ENCODE results near the gene TIAM2. TPM values are rescaled to one million over a fixed set of nuclear protein-coding genes. Genes with fewer than 3 reads are reported as not detected.
"Not testable (repeated sequence)": the region's sequence is repeated elsewhere in the genome, so short reads cannot be mapped to it uniquely, and the experiment has no call there.

TIAM2 gene
- polyA plus RNA-seq, 3 donors = 1.7 to 6.0 (median 2.3) TPM

DNA sequence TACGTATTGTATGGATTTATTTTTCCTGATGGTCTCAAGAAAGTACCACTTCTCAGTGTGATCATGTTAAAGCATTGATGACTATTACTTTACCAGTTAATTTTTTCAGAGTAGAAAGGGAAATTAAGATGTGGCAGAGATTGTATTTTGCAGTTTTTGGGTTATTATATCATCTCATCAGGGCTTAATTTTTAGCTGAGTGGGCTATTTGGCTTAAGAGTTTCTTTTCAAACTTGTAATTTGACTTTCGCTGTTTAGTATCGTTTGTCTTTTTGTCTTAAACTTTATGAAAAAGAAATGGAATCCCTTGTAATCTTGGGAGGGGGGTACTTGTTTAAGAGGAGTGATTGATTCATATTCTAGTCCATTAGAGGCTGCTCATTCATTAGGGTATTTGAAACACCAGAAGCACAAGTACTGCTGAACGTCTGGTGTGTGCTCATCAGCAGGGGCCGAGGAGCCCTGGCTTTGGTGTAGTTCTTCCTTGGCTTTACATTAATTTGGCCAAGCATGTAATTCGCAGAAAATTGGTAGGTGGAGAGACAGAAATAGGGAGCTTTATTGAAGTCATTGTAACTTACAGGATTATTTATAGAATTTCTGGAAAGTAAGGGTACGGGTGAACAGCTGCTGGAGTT is 112.4 kb downstream of the TIAM2 start:
- WGBS, 3 donors = 63 to 72% (median 71%) methylated on average over 7 of the region's 7 CpGs

DNA sequence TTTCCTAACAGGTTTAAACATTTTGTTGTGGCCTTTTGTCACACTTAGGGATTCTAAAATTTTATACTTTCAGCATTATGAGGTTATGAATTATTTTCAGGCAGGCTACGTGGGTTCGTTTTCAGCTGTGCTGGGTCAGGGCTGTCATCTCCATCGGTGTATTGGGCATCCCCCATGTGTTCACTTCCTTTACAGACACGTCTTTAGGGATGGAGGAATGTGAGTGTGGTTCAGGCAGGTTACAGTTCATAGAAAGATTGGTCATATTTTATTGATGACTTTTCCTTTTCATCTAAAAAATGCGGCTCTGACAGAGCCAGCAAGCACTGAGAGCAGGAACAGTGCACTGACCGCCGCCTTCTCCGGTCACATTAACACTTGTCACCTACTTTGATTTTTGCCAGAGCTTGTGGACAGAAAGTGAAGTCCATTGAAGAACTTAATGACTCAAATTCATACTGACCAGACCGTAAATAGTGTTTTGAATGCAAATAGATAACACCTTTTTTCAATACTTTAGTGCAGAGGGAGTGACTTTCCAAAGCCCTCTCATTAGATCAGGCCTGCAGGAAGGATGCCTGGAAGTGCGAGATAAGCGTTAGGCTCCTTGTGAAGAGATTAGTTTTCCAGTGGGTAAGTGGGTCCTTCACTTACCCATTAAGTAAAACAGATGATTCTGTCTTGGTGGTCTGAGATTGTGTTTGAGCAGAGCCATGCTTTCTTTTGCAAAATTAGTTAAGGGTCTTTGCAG is 113.1 kb downstream of the TIAM2 start:
- H3K27ac ChIP-seq (ENCODE audit: low read depth, low read length) = no peak overlapping the region
- WGBS, 3 donors = 61 to 68% (median 63%) methylated on average over 11 of the region's 11 CpGs

More for the DNA sequence above, 112.4 kb downstream of the TIAM2 start:
- H3K27ac ChIP-seq (ENCODE audit: low read depth, low read length) = no peak overlapping the region

DNA sequence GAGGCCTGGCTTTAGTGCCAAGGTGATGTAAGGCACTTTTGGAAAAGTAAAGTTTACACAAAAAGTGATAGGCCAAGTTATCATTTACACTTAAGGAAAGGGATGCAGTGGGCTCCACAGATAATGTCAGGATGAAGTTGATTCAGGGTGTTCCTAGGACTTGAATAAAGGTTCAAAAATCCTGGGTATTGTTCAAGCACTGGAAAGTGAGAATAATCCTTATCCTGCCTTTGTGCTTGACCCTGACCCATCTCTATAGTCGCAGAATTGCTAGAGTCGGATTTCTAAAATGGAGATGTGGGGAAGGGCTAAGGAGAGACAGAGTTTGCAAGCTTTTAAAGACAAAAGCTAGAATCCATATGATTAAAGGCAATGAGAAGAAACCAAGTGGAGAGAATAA is 115.6 kb downstream of the TIAM2 start:
- H3K27ac ChIP-seq (ENCODE audit: low read depth, low read length) = no peak overlapping the region
- WGBS, 3 donors = 74 to 97% (median 91%) methylated on average over 2 of the region's 2 CpGs

DNA sequence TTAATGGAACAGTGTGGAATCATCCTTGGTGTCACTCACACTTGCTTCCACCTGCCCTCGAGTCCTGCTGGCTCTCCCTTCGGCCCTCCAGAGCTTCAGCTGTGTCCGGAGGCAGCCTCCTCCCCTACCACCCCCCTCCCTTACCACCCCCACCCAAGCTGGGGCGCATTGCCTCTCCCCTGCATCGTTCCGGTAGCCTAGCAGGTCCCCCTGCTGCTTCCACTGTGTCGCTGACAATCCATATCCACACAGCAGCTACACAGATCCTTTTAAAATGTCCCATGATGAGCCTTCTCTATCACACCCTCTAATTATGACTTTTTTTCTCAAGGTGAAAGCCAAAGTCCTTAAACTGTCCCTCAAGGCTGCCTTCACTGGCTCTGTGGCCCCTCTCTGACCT is 117.6 kb downstream of the TIAM2 start:
- 64 to 90% (median 90%) methylated on average over 7 of the region's 7 CpGs for WGBS, 3 donors
- H3K27ac ChIP-seq (ENCODE audit: low read depth, low read length) = no peak overlapping the region

DNA sequence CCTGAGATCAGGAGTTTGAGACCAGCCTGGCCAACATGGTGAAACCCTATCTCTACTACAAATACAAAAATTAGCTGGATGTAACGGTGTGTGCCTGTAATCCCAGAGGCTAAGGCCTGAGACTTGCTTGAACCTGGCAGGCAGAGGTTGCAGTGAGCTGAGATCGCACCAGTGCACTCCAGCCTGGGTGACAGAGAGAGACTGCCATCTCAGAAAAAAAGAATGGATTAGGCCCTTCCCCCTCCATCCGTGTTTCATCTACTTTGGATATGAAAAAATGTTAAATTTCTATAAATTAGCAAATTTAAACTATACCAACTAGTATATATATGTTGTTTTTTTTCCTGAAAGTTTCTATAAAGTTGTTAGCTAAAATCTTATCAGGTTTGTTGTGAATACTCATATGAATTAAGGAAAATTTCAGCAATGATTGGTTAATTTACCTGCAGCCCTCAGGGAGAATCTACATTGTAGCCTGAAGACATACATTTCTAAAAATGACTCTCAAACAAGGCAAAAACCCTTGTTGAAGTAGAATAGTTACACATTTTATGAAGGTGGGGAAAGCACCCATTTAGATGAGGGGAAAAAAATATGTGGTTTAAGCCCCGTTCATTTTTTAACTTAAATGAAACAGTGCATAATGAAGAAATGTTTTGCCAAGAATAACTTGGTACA is 120.9 kb downstream of the TIAM2 start:
- WGBS, 3 donors = 67 to 82% (median 68%) methylated on average over 4 of the region's 4 CpGs
- no peak overlapping the region for H3K27ac ChIP-seq (ENCODE audit: low read depth, low read length)

DNA sequence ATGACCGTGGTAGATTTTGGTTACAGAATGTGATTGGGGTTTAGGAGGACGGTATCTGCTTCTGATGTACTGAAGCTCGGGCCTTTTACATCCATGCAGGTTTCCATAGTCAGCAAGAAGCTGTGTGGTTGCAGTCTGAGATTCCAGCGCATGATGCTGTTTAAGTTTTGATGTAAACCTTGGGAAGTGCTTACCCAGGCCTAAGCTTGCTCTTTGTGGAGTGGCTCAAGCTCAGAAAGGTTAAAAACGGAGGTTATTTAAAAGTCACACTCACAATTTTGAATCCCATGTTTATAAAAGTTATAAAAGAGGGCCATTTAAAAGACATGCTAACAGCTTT is 121.4 kb downstream of the TIAM2 start:
- WGBS, 3 donors = 78 to 95% (median 87%) methylated on average over 5 of the region's 5 CpGs
- H3K27ac ChIP-seq (ENCODE audit: low read depth, low read length) = no peak overlapping the region

DNA sequence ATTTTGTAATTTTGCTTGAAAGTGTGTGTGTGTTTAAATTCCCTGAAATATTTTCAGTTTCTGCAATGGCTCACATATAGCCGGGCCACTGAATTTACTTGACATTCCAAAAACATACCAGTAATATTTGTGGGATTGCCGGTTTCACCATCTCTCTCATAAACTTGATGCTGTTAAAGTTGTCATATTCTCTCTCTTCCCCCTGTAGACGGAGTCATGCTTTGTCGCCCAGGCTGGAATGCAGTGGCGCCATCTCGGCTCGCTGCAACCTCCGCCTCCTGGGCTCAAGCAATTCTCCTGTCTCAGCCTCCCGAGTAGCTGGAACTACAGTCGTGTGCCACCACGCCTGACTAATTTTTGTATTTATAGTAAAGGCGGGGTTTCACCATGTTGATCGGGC is 122.1 kb downstream of the TIAM2 start:
- WGBS, 3 donors = 92 to 97% (median 93%) methylated on average over 13 of the region's 13 CpGs
- H3K27ac ChIP-seq (ENCODE audit: low read depth, low read length) = no peak overlapping the region

DNA sequence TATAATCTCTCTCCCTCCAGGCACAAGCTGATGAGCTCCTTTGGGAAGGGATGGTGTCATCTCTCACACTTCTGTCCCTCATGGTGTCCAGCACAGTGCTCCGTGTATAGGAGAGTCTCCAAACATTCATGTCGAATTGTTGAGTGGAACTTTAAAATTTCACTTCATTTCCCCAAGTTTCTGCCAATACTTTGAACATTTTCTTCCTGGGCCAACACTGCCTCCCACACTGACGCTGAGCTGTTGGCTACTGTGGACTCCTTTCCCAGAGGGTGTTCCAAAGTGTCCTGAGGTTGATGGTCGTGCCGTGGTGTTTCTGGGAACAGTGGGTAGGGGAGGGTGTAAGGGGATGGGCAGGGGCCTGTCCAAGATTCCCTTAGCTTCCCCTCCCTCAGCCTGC is 122.7 kb downstream of the TIAM2 start:
- no peak overlapping the region for H3K27ac ChIP-seq (ENCODE audit: low read depth, low read length)
- 58 to 72% (median 67%) methylated on average over 5 of the region's 5 CpGs for WGBS, 3 donors

DNA sequence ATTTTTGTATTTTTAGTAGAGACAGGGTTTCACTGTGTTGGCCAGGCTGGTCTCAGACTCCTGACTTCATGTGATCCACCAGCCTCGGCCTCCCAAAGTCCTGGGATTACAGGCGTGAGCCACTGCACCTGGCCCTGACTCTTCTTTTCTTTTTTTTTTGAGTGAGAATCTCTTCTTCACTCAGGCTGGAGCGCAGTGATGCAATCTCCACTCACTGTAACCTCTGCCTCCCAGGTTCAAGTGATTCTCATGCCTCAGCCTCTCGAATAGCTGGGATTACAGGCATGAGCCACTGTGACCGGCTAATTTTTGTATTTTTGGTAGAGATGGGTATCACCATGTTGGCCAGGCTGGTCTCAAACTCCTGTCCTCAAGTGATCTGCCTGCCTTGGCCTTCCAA is 124.1 kb downstream of the TIAM2 start:
- H3K27ac ChIP-seq (ENCODE audit: low read depth, low read length) = not testable (repeated sequence)
- 95 to 96% (median 95%) methylated on average over 5 of the region's 5 CpGs for WGBS, 3 donors

DNA sequence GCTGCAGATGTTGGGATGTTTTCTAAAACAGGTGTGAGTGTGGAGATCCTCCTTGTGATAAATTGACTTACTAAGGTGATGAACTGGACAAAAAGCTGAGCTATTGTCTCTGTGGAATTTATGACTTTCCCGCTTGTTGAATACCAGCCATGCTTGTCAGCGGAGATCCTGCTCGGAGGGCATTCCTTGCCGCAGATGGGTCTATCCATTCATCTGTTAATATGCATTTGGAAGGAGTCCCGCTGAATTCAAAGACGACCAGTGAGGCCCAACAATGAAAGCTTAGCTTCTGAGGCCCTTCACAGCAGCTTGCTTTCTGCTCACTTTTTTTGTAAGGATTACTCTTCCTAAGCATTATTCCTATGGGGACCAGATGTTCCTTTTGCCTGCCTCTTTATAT is 124.9 kb downstream of the TIAM2 start:
- 72 to 95% (median 88%) methylated on average over 6 of the region's 6 CpGs for WGBS, 3 donors
- no peak overlapping the region for H3K27ac ChIP-seq (ENCODE audit: low read depth, low read length)

DNA sequence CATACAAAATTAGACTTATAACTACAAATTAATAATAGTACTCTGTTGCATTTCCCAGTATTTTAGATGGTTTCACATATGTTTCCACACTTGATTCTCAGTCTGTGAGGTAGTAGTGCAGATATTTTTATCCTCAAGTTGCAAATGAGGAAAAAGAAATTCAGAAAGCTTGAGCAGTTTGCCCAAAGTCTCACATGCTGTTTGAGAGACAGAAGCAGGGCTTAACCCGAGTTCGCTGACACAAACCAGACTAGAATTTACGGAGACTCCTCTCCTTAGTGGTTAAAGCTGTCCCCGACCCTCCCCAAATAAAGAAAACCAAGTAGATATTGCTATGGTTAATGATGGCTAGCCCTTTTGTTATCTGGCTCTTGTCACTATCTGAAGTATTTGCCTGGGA is 126.2 kb downstream of the TIAM2 start:
- H3K27ac ChIP-seq (ENCODE audit: low read depth, low read length) = no peak overlapping the region
- 59 to 69% (median 65%) methylated on average over 4 of the region's 4 CpGs for WGBS, 3 donors

DNA sequence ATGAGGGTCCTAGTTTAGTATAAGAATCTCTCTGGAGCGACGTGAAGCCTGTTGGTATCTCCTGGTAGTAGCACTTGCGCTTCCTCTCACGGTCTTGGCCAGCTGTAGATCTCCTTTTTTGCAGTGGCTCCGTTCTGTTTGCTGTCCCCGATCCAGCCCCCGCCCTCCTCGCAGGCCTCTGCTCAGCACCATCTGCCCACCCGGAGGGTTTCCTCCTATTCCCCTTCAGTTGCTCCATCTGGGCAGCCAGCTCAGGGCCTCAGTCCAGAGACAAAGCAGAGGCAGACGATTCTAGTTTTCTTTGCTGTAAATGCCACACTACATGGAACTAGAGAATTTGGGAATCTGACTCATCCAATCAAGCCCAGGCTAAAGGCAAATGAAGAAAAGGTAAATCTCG is 126.6 kb downstream of the TIAM2 start:
- H3K27ac ChIP-seq (ENCODE audit: low read depth, low read length) = no peak overlapping the region
- WGBS, 3 donors = 35 to 45% (median 43%) methylated on average over 11 of the region's 11 CpGs

DNA sequence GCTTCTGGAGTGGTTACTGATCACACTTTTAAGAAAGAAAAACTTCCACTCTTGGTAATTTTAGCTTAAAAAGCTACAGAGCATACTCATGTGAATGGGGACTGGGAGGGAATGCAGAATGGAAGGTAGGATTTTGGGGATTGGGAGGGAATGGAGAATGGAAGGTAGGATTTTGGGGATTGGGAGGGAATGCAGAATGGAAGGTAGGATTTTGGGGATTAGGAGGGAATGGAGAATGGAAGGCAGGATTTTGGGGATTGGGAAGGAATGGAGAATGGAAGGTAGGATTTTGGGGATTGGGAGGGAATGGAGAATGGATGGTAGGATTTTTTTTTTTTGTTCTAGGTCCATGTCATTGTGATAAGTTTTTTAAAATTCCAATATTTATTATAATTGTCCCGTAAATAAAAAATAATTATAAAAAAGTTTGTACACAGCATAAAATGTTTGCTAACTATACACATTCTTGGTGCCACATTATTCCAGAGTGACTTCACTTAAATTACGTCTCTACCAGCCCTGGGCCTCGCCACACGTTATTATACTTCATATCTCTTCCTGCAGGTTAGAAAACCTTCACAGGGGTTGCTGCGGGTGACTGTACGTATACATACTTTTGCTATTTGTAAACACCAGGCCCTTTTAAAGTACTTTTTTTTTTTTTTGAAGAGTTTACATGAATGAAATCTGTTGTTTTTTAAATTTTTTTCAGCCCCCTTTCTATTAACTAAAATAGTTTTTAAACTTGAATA is 127.3 kb downstream of the TIAM2 start:
- H3K27ac ChIP-seq (ENCODE audit: low read depth, low read length) = no peak overlapping the region
- 86 to 91% (median 90%) methylated on average over 6 of the region's 6 CpGs for WGBS, 3 donors

DNA sequence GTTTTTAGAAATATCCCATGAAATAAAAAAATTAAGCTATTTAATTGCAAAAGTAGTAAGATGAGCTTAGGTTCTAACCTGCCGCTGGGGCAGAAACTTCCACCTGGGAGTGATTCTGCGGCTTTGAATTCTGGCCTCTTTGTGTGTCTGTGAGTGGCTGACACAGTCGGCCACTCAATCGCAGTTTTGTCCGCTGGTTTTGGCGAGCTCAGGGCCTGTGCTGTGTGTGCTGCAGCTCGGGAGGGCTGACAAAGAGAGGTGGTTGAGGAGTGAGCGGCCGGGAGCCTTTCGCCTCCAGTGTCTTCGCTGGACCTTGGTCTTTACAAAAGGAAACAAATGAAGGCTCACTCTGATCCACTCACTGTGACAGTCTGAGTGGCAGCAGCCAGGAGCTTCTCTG is 128.4 kb downstream of the TIAM2 start:
- 93 to 95% (median 95%) methylated on average over 11 of the region's 11 CpGs for WGBS, 3 donors
- H3K27ac ChIP-seq (ENCODE audit: low read depth, low read length) = no peak overlapping the region

DNA sequence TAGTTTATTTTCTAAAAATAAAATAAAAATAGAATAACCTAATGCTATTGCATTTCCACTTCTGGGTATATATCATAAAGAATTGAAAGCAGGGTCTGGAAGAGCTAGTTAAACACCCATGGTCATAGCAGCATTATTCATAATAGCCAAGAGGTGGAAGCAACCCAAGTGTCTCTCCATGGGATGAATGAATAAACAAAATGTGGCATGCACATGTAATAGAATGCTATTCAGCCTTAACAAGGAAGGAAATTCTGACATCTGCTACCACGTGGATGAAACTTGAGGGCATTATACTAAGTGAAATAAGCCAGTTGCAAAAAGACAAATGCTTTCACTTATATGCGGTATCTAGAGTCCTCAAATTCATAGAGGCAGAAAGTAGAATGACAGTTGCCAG is 130.8 kb downstream of the TIAM2 start:
- H3K27ac ChIP-seq (ENCODE audit: low read depth, low read length) = no peak overlapping the region
- WGBS, 3 donors = 61 to 73% (median 68%) methylated on average over 2 of the region's 2 CpGs

DNA sequence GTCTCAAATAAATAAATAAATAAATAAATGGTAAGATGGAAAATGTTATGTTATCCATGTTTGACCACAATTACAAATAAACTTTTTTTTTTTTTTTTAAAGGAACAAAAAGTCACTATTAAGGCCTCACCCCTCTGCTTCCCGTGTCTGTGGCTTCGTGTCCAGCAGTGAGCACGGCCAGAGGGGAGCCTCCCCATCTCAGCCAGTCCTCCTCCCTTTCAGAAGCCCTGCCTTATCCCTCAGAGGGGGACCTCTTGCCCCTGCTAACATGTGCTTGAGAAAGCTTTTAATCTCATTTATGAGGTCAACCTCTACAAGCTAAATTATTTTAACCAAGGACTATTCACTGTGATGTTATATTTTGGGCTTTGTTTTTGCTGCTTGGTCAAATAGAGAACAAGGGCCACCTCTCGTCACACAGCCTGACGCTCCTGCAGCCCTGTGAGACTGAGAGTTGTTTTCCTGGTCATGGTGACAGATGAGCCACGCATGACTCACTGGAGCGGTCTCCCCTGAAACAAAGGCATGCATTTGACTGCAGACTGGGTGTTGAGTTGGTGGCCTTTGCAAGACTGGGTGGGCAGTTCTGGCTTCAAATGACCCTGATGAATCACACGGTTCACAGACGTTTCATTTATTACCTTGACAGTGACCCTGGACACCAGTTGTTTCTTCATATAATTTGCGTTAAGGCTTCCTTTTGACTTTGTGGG is 131.8 kb downstream of the TIAM2 start:
- 69 to 73% (median 71%) methylated on average over 10 of the region's 10 CpGs for WGBS, 3 donors
- H3K27ac ChIP-seq (ENCODE audit: low read depth, low read length) = no peak overlapping the region

DNA sequence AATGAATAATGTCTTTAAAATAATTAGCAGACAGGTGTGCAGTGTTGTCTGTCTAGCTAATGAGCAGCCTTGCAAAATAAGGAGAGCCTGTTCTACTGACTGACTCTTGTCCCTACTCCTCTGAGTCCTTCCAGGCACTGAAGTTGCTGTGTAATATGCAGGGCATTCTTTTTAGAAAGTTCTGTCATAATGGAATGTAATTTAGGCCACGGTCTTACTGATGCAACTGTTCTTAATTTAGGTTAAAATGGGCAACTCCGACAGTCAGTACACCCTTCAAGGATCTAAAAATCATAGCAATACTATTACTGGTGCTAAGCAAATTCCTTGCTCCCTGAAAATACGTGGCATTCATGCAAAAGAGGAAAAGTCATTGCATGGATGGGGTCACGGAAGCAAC is 133.9 kb downstream of the TIAM2 start:
- 88 to 91% (median 91%) methylated on average over 4 of the region's 4 CpGs for WGBS, 3 donors
- H3K27ac ChIP-seq (ENCODE audit: low read depth, low read length) = no peak overlapping the region

DNA sequence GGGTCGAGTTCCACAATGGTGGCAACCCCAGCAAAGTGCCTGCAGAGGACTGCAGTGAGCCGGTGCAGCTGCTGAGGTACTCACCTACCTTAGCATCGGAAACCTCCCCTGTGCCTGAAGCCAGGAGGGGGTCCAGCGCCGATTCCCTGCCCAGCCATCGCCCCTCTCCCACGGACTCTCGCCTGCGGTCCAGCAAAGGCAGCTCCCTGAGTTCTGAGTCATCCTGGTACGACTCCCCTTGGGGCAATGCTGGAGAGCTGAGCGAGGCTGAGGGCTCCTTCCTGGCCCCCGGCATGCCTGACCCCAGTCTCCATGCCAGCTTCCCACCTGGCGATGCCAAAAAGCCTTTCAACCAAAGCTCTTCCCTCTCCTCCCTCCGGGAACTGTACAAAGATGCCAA is 134.6 kb downstream of the TIAM2 start:
- H3K27ac ChIP-seq (ENCODE audit: low read depth, low read length) = no peak overlapping the region
- 91 to 94% (median 92%) methylated on average over 14 of the region's 14 CpGs for WGBS, 3 donors

Measured in adipose tissue (tissue), 3 donors.